HepG2 (cell line): Measurements from ENCODE around the gene OR2T6.

ENCODE experiments used
- EZH2 ChIP-seq: conservative IDR thresholded peaks from 2 replicates; pipeline ENCODE4 v1.6.1; 2012; ENCODE audit warnings: mild to moderate bottlenecking, low read depth, low read length, moderate library complexity
- HHEX ChIP-seq: IDR thresholded peaks from 2 replicates; pipeline ENCODE4 v1.6.1; 2016; ENCODE audit warnings: control low read depth
- HOXD1 ChIP-seq: sonication (generic); formaldehyde crosslinking; IDR thresholded peaks from 2 replicates; pipeline ENCODE4 v1.5.0; 2020; ENCODE audit warnings: missing genetic modification reagents
- MXI1 ChIP-seq: IDR thresholded peaks from 3 replicates; pipeline ENCODE4 v1.6.1; 2012; ENCODE audit warnings: low read depth, low read length, inconsistent platforms, borderline replicate concordance
- PAX8 ChIP-seq: sonication (generic); formaldehyde crosslinking; IDR thresholded peaks from 2 replicates; pipeline ENCODE4 v1.8.0; 2022; ENCODE audit warnings: mild to moderate bottlenecking, missing genetic modification reagents, borderline replicate concordance
- POLR2A ChIP-seq, 2 experiments: IDR thresholded peaks; 2 replicates each; pipeline ENCODE4 v1.6.1; 2011; ENCODE audit warnings: low read depth in 2 of 2, low read length in 2 of 2, mild to moderate bottlenecking in 1 of 2, moderate library complexity in 1 of 2; ENCODE audit not compliant: insufficient read depth in 1 of 2
- RBM22 ChIP-seq: fragments of 200-400 bp; formaldehyde crosslinking; optimal IDR thresholded peaks from 2 replicates; pipeline ENCODE3; 2017; ENCODE audit warnings: mild to moderate bottlenecking, low read length, moderate library complexity
- RFX5 ChIP-seq: IDR thresholded peaks from 2 replicates; pipeline ENCODE4 v1.6.1; 2011; ENCODE audit warnings: low read depth, low read length, improper control_type of control experiment
- ZNF292 ChIP-seq: sonication (generic); formaldehyde crosslinking; IDR thresholded peaks from 2 replicates; pipeline ENCODE4 v1.8.1; 2022; ENCODE audit warnings: mild to moderate bottlenecking, low read depth, missing genetic modification reagents, borderline replicate concordance
- ZNF761 ChIP-seq: sonication (generic); formaldehyde crosslinking; conservative IDR thresholded peaks from 2 replicates; pipeline ENCODE4 v1.4.0; 2020; ENCODE audit warnings: mild to moderate bottlenecking, missing genetic modification reagents
- ZZZ3 ChIP-seq: sonication (generic); formaldehyde crosslinking; IDR thresholded peaks from 2 replicates; pipeline ENCODE4 v1.4.0; 2020; ENCODE audit warnings: missing genetic modification reagents, mild to moderate bottlenecking, borderline replicate concordance
- TF ChIP-seq, protein P1 (sequence below): sonication (generic); formaldehyde crosslinking; IDR thresholded peaks from 2 replicates; pipeline ENCODE4 v1.5.0; 2020; ENCODE audit warnings: mild to moderate bottlenecking, missing genetic modification reagents, moderate library complexity
- TF ChIP-seq, protein P2 (sequence below): sonication (generic); formaldehyde crosslinking; IDR thresholded peaks from 2 replicates; pipeline ENCODE4 v1.5.1; 2020; ENCODE audit warnings: missing genetic modification reagents, mild to moderate bottlenecking, borderline replicate concordance
- TF ChIP-seq, protein P3 (sequence below): sonication (generic); formaldehyde crosslinking; IDR thresholded peaks from 2 replicates; pipeline ENCODE4 v1.4.0; 2020; ENCODE audit warnings: missing genetic modification reagents, borderline replicate concordance

DNA sequence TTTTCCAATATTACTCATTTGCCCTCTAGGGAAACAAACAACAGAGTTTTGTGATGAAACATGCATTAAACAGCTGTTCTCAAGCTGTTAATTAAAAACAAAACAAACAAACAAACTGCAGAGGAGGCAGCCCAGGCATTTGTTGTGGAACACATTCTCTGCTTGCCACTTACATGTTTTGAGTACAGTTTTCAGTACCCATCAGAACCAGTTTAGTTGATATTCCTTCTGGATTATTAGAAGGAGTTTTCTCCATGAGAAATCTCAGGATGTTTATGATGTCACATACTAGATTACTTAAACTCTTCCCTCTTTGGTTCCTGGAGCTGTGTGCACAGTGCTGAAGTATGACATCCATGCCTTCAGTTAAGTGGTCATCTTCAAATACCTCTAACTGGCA is at the start of gene OR2T6:
- no peak for TF ChIP-seq ZNF292 (CRISPR knock-in tag)
- TF ChIP-seq, protein P1, sequence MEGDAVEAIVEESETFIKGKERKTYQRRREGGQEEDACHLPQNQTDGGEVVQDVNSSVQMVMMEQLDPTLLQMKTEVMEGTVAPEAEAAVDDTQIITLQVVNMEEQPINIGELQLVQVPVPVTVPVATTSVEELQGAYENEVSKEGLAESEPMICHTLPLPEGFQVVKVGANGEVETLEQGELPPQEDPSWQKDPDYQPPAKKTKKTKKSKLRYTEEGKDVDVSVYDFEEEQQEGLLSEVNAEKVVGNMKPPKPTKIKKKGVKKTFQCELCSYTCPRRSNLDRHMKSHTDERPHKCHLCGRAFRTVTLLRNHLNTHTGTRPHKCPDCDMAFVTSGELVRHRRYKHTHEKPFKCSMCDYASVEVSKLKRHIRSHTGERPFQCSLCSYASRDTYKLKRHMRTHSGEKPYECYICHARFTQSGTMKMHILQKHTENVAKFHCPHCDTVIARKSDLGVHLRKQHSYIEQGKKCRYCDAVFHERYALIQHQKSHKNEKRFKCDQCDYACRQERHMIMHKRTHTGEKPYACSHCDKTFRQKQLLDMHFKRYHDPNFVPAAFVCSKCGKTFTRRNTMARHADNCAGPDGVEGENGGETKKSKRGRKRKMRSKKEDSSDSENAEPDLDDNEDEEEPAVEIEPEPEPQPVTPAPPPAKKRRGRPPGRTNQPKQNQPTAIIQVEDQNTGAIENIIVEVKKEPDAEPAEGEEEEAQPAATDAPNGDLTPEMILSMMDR (CRISPR knock-in tag): no peak
- no peak for TF ChIP-seq HHEX (CRISPR knock-in tag)
- no peak for TF ChIP-seq RFX5
- TF ChIP-seq ZNF761: no peak
- TF ChIP-seq RBM22: no peak
- TF ChIP-seq EZH2: no peak
- TF ChIP-seq POLR2A (IDR thresholded peaks at IDR 0.05; ENCODE audit: insufficient read depth in 1 of 2, low read depth in 2 of 2, low read length in 2 of 2): no peak
- TF ChIP-seq HOXD1: no peak
- TF ChIP-seq ZZZ3 (CRISPR knock-in tag): no peak
- no peak for TF ChIP-seq PAX8
- TF ChIP-seq, protein P2, sequence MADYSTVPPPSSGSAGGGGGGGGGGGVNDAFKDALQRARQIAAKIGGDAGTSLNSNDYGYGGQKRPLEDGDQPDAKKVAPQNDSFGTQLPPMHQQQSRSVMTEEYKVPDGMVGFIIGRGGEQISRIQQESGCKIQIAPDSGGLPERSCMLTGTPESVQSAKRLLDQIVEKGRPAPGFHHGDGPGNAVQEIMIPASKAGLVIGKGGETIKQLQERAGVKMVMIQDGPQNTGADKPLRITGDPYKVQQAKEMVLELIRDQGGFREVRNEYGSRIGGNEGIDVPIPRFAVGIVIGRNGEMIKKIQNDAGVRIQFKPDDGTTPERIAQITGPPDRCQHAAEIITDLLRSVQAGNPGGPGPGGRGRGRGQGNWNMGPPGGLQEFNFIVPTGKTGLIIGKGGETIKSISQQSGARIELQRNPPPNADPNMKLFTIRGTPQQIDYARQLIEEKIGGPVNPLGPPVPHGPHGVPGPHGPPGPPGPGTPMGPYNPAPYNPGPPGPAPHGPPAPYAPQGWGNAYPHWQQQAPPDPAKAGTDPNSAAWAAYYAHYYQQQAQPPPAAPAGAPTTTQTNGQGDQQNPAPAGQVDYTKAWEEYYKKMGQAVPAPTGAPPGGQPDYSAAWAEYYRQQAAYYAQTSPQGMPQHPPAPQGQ (CRISPR knock-in tag): no peak
- no peak for TF ChIP-seq MXI1
- TF ChIP-seq, protein P3, sequence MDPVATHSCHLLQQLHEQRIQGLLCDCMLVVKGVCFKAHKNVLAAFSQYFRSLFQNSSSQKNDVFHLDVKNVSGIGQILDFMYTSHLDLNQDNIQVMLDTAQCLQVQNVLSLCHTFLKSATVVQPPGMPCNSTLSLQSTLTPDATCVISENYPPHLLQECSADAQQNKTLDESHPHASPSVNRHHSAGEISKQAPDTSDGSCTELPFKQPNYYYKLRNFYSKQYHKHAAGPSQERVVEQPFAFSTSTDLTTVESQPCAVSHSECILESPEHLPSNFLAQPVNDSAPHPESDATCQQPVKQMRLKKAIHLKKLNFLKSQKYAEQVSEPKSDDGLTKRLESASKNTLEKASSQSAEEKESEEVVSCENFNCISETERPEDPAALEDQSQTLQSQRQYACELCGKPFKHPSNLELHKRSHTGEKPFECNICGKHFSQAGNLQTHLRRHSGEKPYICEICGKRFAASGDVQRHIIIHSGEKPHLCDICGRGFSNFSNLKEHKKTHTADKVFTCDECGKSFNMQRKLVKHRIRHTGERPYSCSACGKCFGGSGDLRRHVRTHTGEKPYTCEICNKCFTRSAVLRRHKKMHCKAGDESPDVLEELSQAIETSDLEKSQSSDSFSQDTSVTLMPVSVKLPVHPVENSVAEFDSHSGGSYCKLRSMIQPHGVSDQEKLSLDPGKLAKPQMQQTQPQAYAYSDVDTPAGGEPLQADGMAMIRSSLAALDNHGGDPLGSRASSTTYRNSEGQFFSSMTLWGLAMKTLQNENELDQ (CRISPR knock-in tag): no peak
